H1 (cell line): Measurements from ENCODE around the gene COL4A1. TPM values are rescaled to one million over a fixed set of nuclear protein-coding genes. Genes with fewer than 3 reads are reported as not detected.

Source experiments
- CTCF ChIA-PET: fragments of 300-600 bp; sonication (Branson Sonifier 250); formaldehyde crosslinking; loops from one replicate; lab custom pipeline; 2021; ENCODE audit not compliant: partially characterized antibody; lab: Charles Lee
- POLR2A ChIA-PET: fragments of 300-600 bp; sonication (Branson Sonifier 250); formaldehyde crosslinking; loops from one replicate; lab custom pipeline; 2021; ENCODE audit warnings: inconsistent platforms; ENCODE audit not compliant: partially characterized antibody; lab: Charles Lee
- DNase-seq, 2 experiments: peaks; one replicate each; pipeline versions ENCODE4 v3.0.0 to v3.0.0-alpha.2; 2010 to 2022; ENCODE audit warnings: low spot score in 2 of 2, low read depth in 1 of 2, mixed read lengths in 1 of 2
- FAIRE-seq: peaks from 2 replicates; lab custom pipeline; 2011; peaks lifted over from hg19 to GRCh38; lab: Jason Lieb, UNC
- H2AFZ ChIP-seq: 2 replicates; pipeline ENCODE4 v1.8.1; 2012; ENCODE audit warnings: low read length, inconsistent platforms
- H2AK5ac ChIP-seq: 2 replicates; pipeline ENCODE4 v1.6.1; 2013; ENCODE audit warnings: low read depth, low read length
- H2BK120ac ChIP-seq: replicated peaks from 2 replicates; pipeline ENCODE3; 2013; ENCODE audit warnings: low read depth, low read length, inconsistent platforms
- H2BK12ac ChIP-seq: 2 replicates; pipeline ENCODE4 v1.6.1; 2013; ENCODE audit warnings: low read depth, low read length
- H2BK15ac ChIP-seq: 2 replicates; pipeline ENCODE4 v1.6.1; 2013; ENCODE audit warnings: low read length
- H2BK20ac ChIP-seq: 2 replicates; pipeline ENCODE4 v1.6.1; 2013; ENCODE audit warnings: low read length
- H2BK5ac ChIP-seq: 2 replicates; pipeline ENCODE4 v1.6.1; 2013; ENCODE audit warnings: low read depth, low read length
- H3K14ac ChIP-seq: 2 replicates; pipeline ENCODE4 v1.6.1; 2013; ENCODE audit warnings: inconsistent platforms; ENCODE audit not compliant: insufficient read length
- H3K18ac ChIP-seq: 2 replicates; pipeline ENCODE4 v1.6.1; 2013; ENCODE audit warnings: low read length; ENCODE audit errors: extremely low read depth
- H3K23ac ChIP-seq: 2 replicates; pipeline ENCODE4 v1.6.1; 2013; ENCODE audit warnings: inconsistent platforms; ENCODE audit not compliant: insufficient read length
- H3K23me2 ChIP-seq: 2 replicates; pipeline ENCODE4 v1.6.1; 2013; ENCODE audit warnings: low read depth, low read length
- H3K27ac ChIP-seq: 2 replicates; pipeline ENCODE4 v1.6.1; 2011; ENCODE audit warnings: low read depth, low read length, inconsistent platforms
- H3K27me3 ChIP-seq, 4 experiments: replicated peaks in 1 of 4; 1 replicate in 1 of 4; 2 replicates in 3 of 4; pipeline versions ENCODE4 v1.6.1 to v1.8.1; 2011 to 2013; ENCODE audit warnings: low read length in 3 of 4, mild to moderate bottlenecking in 3 of 4, inconsistent platforms in 2 of 4, mixed read lengths in 2 of 4, moderate library complexity in 1 of 4; ENCODE audit not compliant: control insufficient read depth in 3 of 4, insufficient read depth in 3 of 4; ENCODE audit errors: extremely low read depth in 1 of 4
- H3K36me3 ChIP-seq, 4 experiments: 2 replicates each; pipeline versions ENCODE4 v1.6.1 to v1.8.1; 2011 to 2013; ENCODE audit warnings: mild to moderate bottlenecking in 4 of 4, low read length in 3 of 4, moderate library complexity in 2 of 4, control low read depth in 1 of 4, inconsistent platforms in 1 of 4; ENCODE audit not compliant: insufficient read depth in 4 of 4, control insufficient read depth in 2 of 4
- H3K4ac ChIP-seq: replicated peaks from 2 replicates; pipeline ENCODE3; 2013; ENCODE audit warnings: low read length, low read depth, mixed read lengths, inconsistent platforms; ENCODE audit not compliant: insufficient read length
- H3K4me1 ChIP-seq, 4 experiments: replicated peaks in 1 of 4; 1 replicate in 1 of 4; 2 replicates in 3 of 4; pipeline versions ENCODE4 v1.6.1 to v1.8.1; 2011 to 2013; ENCODE audit warnings: low read length in 3 of 4, inconsistent platforms in 2 of 4, mixed read lengths in 1 of 4; ENCODE audit not compliant: insufficient read depth in 4 of 4, control insufficient read depth in 3 of 4
- H3K4me2 ChIP-seq, 2 experiments: 2 replicates each; pipeline versions ENCODE4 v1.6.1 to v1.8.1; 2011 to 2013; ENCODE audit warnings: low read depth in 2 of 2, low read length in 2 of 2, control low read depth in 1 of 2, inconsistent platforms in 1 of 2, mild to moderate bottlenecking in 1 of 2; ENCODE audit not compliant: insufficient read depth in 1 of 2
- H3K4me3 ChIP-seq, 4 experiments: fragments of 200-600, 300-600 bp in 1 of 4; sonication (generic), shearing (Covaris generic), sonication (Bioruptor Twin) in 1 of 4; 2 replicates each; pipeline versions ENCODE4 v1.5.1 to v1.8.1; 2011 to 2016; ENCODE audit warnings: low read length in 4 of 4, low read depth in 3 of 4, control low read depth in 2 of 4, inconsistent platforms in 2 of 4, mild to moderate bottlenecking in 2 of 4, mixed read lengths in 1 of 4, moderate library complexity in 1 of 4; ENCODE audit not compliant: insufficient read depth in 2 of 4; ENCODE audit errors: extremely low read depth in 1 of 4
- H3K56ac ChIP-seq: replicated peaks from 2 replicates; pipeline ENCODE3; 2013; ENCODE audit warnings: low read depth, mild to moderate bottlenecking, mixed read lengths, low read length, inconsistent platforms; ENCODE audit not compliant: insufficient read length
- H3K79me1 ChIP-seq: 2 replicates; pipeline ENCODE4 v1.6.1; 2013; ENCODE audit warnings: low read depth, low read length, control low read depth
- H3K79me2 ChIP-seq, 2 experiments: 2 replicates each; pipeline versions ENCODE4 v1.6.1 to v1.8.1; 2012 to 2013; ENCODE audit warnings: low read length in 2 of 2, mild to moderate bottlenecking in 2 of 2, inconsistent platforms in 1 of 2; ENCODE audit not compliant: insufficient read depth in 2 of 2, control insufficient read depth in 1 of 2
- H3K9ac ChIP-seq, 4 experiments: replicated peaks in 1 of 4; 1 replicate in 1 of 4; 2 replicates in 3 of 4; pipeline versions ENCODE4 v1.6.1 to v1.8.1; 2011 to 2013; ENCODE audit warnings: low read depth in 3 of 4, low read length in 3 of 4, control low read depth in 2 of 4, mild to moderate bottlenecking in 2 of 4, moderate library complexity in 2 of 4, inconsistent platforms in 1 of 4; ENCODE audit errors: extremely low read depth in 1 of 4
- H3K9me3 ChIP-seq, 2 experiments: 2 replicates each; pipeline versions ENCODE4 v1.6.1 to v1.8.1; 2012 to 2013; ENCODE audit warnings: mild to moderate bottlenecking in 2 of 2, moderate library complexity in 2 of 2, control low read depth in 1 of 2, inconsistent platforms in 1 of 2, low read depth in 1 of 2, low read length in 1 of 2, mixed read lengths in 1 of 2; ENCODE audit not compliant: insufficient read depth in 2 of 2
- H4K20me1 ChIP-seq, 2 experiments: replicated peaks in 1 of 2; 2 replicates each; pipeline versions ENCODE3 to v1.8.1; 2011 to 2013; ENCODE audit warnings: inconsistent platforms in 2 of 2, low read length in 2 of 2, mild to moderate bottlenecking in 1 of 2; ENCODE audit not compliant: insufficient read depth in 2 of 2, control insufficient read depth in 1 of 2
- H4K5ac ChIP-seq: 2 replicates; pipeline ENCODE4 v1.6.1; 2013; ENCODE audit warnings: low read length, low read depth, mixed read lengths, inconsistent platforms; ENCODE audit not compliant: insufficient read length
- H4K8ac ChIP-seq: 2 replicates; pipeline ENCODE4 v1.8.0; 2013; ENCODE audit warnings: mild to moderate bottlenecking, moderate library complexity, low read length, inconsistent platforms; ENCODE audit not compliant: insufficient read depth; ENCODE audit errors: extremely low read depth
- H4K91ac ChIP-seq: replicated peaks from 2 replicates; pipeline ENCODE3; 2013; ENCODE audit warnings: low read length, mixed read lengths, inconsistent platforms; ENCODE audit not compliant: insufficient read length
- ATF2 ChIP-seq: IDR thresholded peaks from 2 replicates; pipeline ENCODE4 v1.6.1; 2012; ENCODE audit warnings: low read length, inconsistent platforms
- BACH1 ChIP-seq: IDR thresholded peaks from 2 replicates; pipeline ENCODE4 v1.6.1; 2012; ENCODE audit warnings: low read length, improper control_type of control experiment
- SP1 ChIP-seq: IDR thresholded peaks from 2 replicates; pipeline ENCODE4 v1.6.1; 2011; ENCODE audit warnings: low read depth, low read length
- WGBS, 2 experiments: shearing (Covaris generic) in 1 of 2; methylation state at CpG; one replicate each; pipeline versions ENCODE4 v1.1.6 to v1.1.7; 2013 to 2015; ENCODE audit warnings: low lambda C conversion rate in 2 of 2, mixed read lengths in 2 of 2, inconsistent platforms in 1 of 2, low coverage in 1 of 2, missing lambda C conversion rate in 1 of 2; ENCODE audit not compliant: insufficient replicate concordance in 2 of 2, insufficient coverage in 1 of 2, insufficient read length in 1 of 2; ENCODE audit errors: extremely low coverage in 1 of 2, missing lambda C conversion rate in 1 of 2; 5-methylcytosine and 5-hydroxymethylcytosine counted together
- polyA plus RNA-seq, 7 experiments: library from polyadenylated mRNA; depleted of rRNA in 3 of 7; stranded (reverse) in 5 of 7; unstranded in 2 of 7; fragments of >200 nt in 5 of 7; fragments of 200-250 nt in 2 of 7; gene quantifications; 1 replicate in 5 of 7; 2 replicates in 1 of 7; 4 replicates in 1 of 7; pipeline versions ENCODE4 v1.2.1 to v1.2.3, GENCODE V29; 2011 to 2013; ENCODE audit warnings: missing spikeins in 2 of 7, mixed read lengths in 2 of 7
- total RNA-seq: library from RNA; stranded (reverse); fragmentation: NEBNext Ultra II Directional; extraction: Animal tissue kit (Norgen Biotek cat#: 25700); gene quantifications from 2 replicates; pipeline ENCODE4 v1.2.1, GENCODE V29; 2021

COL4A1 gene
- total and polyA plus RNA-seq, 2 of the 8 experiments (the other 6 are each of a cell fraction or from before 2014, with no cell fraction given): 30.7 to 82.0 TPM

- H2BK20ac ChIP-seq: no peak overlapping the region
- FAIRE-seq (peak; percentile 70), DNase-seq (no peak)
- peaks cover 0 to 13% (median 7%) of the 10 kb centered on the region in 4 experiments; a peak in 5 of 7 replicates for H3K27me3 ChIP-seq
- POLR2A ChIA-PET: no interaction called here
- peak overlapping the region; percentile 4; the same call in 1 of the 2 replicates for H3K27ac ChIP-seq
- H2BK12ac ChIP-seq: peak overlapping the region; percentile 61
- H2AFZ ChIP-seq: no peak overlapping the region
- no peaks in the 10 kb centered on the region for H3K36me3 ChIP-seq
- WGBS, 2 experiments: 49% methylated on average over 8 of the region's 8 CpGs; no CpG with 5 or more reads in 1 of the 2 experiments
- no peaks in the 10 kb centered on the region for H4K20me1 ChIP-seq
- CTCF ChIA-PET: interaction anchor here (0.9 to 3.5 kb wide), 3 partner anchors 18 to 470 kb away, joined by 3 to 17 read pairs (median 15); no protein-coding TSS in a partner anchor
- no peaks in the 10 kb centered on the region for H3K9me3 ChIP-seq
- H3K23me2 ChIP-seq: peaks cover 9% of the 10 kb centered on the region
- no peak overlapping the region for H4K91ac ChIP-seq
- no peak overlapping the region for H3K18ac ChIP-seq
- no peak overlapping the region for H3K4ac ChIP-seq
- H3K4me1 ChIP-seq: peaks cover 14 to 34% (median 29%) of the 10 kb centered on the region in 4 experiments
- TF ChIP-seq SP1: 0 out of 2 replicates have a peak, but pooled peaks have one; percentile 38
- 0 out of 2 replicates have a peak, but pooled peaks have one; percentile 39 for TF ChIP-seq ATF2
- TF ChIP-seq BACH1: no peak
- no peak overlapping the region; a peak in 1 of 8 replicates for H3K4me3 ChIP-seq
- no peaks in the 10 kb centered on the region for H3K79me1 ChIP-seq
- no peak overlapping the region for H4K8ac ChIP-seq
- no peak overlapping the region for H2BK15ac ChIP-seq
- no peak overlapping the region for H3K14ac ChIP-seq
- no peak overlapping the region for H3K56ac ChIP-seq
- peak overlapping the region in 1 of 4 experiments; percentile 23; a peak in 1 of 7 replicates for H3K9ac ChIP-seq
- peak overlapping the region; percentile 84; the same call in 1 of the 2 replicates for H2BK5ac ChIP-seq
- H3K23ac ChIP-seq: no peak overlapping the region
- no peaks in the 10 kb centered on the region for H3K79me2 ChIP-seq
- no peak overlapping the region for H4K5ac ChIP-seq
- H2BK120ac ChIP-seq: no peak overlapping the region
- no peak overlapping the region for H2AK5ac ChIP-seq
- peak overlapping the region in 1 of 2 experiments; percentile 33; a peak in 2 of 4 replicates for H3K4me2 ChIP-seq
Observed at GRCh38 chr13:110134801-110135200, 172.2 kb downstream of the COL4A1 start.
